HS-27A (cell line): ENCODE measurements around the gene MAPK7.

Experiments used
- DNase-seq: peaks from one replicate; pipeline ENCODE4 v3.0.0-alpha.2; 2012; ENCODE audit warnings: low read depth, missing footprints

Gene MAPK7

GRCh38 chr17:19381361-19381740, 3.1 kb downstream of the MAPK7 start:
- DNase-seq = no peak

DNA sequence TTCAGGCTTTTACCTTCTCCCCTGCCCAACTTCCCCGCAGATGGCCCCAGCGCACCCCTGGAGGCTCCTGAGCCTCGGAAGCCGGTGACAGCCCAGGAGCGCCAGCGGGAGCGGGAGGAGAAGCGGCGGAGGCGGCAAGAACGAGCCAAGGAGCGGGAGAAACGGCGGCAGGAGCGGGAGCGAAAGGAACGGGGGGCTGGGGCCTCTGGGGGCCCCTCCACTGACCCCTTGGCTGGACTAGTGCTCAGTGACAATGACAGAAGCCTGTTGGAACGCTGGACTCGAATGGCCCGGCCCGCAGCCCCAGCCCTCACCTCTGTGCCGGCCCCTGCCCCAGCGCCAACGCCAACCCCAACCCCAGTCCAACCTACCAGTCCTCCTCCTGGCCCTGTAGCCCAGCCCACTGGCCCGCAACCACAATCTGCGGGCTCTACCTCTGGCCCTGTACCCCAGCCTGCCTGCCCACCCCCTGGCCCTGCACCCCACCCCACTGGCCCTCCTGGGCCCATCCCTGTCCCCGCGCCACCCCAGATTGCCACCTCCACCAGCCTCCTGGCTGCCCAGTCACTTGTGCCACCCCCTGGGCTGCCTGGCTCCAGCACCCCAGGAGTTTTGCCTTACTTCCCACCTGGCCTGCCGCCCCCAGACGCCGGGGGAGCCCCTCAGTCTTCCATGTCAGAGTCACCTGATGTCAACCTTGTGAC, 3.6 kb downstream of the MAPK7 start:
- DNase-seq = no peak

DNA sequence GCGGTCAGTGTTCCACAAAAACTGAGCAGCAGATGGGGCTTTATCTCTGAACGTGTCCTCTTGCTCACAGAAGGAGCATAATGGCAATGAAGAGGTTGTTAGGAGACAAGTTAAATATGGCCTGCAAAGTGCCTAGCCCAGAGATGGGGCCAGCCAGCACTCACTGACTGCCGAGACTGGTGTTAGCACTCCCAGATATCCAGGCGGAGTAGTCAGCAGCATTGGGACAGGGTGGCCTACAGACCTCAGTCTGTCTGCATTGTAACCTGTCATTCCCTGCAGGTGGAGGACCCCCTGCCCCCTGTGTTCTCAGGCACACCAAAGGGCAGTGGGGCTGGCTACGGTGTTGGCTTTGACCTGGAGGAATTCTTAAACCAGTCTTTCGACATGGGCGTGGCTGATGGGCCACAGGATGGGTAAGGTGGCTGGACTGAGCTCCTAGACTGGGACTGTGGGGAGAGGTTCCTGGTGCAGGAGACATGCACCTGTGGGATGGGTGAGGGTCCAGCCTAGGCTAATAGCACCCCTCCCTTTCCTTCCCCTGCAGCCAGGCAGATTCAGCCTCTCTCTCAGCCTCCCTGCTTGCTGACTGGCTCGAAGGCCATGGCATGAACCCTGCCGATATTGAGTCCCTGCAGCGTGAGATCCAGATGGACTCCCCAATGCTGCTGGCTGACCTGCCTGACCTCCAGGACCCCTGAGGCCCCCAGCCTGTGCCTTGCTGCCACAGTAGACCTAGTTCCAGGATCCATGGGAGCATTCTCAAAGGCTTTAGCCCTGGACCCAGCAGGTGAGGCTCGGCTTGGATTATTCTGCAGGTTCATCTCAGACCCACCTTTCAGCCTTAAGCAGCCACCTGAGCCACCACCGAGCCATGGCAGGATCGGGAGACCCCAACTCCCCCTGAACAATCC, 4.5 kb downstream of the MAPK7 start:
- no peak for DNase-seq

DNA sequence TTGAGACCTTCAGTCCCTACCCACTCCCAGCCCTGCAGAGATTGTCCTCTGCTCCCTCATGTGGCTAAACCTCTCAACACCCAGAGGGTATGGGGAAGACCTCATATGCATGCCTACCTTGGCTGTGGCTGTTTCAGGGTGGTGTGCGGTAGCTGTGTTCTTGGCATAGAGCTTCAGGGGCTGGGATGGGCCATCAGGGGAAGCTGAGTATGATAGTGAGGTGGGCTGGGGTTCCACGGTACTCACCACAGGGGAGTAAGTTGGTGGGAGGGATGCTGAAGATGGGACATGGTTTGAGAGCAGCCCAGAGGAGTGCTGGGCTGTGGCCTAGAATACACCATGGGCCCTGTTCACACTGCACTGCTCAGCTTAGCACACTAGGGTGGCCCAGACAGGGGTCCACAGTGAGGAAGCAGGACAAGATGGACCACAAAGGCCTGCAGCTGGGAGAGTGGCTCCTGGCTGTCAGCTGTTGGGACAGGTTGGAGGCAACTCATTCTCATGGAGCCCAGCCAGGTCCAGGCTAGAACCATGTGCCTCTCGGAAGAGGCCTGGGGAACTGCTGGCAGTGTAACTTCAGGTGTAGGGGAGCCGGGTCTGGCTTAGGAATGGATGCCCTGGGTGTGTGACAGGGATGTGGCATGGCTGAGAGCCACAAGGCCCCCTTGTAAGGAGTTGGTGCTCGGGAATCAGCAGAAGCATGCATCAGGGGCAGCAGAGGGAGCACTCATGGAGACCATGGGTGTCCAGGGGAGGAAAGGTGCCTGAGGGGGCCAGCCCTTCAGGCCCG, 5.6 kb downstream of the MAPK7 start:
- no peak for DNase-seq

DNA sequence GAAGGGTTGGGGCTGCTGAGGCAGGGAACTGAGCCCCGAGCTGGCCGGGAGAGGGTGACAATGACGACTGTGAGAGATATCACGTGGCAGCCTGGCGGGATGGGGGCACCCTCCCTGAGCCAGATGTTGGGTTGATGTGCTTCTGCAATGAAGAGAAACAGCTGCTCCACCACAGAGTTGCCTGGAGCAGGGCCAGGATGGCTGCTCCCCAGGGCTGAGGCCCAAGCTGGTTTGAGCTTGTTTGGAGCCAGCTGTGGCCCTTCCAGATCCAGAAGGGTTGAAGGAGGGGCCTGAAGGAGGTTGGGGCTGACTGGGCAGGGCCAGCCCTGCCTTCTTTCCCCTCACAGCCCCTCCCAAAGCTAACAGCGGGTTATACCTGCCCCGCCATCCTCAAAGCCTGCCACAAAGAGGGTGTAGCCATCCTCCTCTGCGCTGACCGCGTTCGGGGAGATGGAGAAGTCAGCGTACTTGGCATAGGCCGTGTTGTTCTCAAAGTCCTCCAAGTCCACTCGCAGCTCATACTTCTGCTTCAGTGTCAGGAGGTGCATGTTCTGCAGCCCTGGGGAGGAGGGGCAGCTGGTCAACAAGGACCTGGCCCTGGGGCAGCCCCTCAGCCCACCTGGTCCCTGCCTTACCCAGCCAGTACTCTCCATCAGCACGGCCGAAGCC, 6.6 kb downstream of the MAPK7 start:
- no peak for DNase-seq

DNA sequence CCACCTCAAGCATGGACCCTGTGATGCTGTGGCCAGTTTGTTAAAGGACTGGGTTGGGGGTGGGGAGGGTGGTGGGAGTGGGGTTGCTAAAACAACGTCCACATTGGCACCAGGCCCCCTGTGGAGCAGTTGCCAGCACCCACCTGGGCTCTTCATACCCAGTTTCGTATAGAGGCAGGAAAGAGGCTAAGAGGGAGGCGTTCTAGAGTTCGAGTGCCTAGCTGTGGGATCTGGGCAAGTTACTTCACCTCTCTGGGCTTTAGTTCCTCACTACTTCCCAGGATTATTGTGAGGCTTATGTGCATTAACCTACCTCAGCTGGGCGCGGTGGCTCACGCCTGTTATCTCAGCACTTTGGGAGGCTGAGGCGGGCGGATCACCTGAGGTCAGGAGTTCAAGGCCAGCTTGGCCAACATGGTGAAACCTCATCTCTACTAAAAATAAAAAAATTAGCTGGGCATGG, 7.3 kb downstream of the MAPK7 start:
- no peak for DNase-seq

GRCh38 chr17:19386051-19386929, 8.0 kb downstream of the MAPK7 start:
- no peak for DNase-seq

DNA sequence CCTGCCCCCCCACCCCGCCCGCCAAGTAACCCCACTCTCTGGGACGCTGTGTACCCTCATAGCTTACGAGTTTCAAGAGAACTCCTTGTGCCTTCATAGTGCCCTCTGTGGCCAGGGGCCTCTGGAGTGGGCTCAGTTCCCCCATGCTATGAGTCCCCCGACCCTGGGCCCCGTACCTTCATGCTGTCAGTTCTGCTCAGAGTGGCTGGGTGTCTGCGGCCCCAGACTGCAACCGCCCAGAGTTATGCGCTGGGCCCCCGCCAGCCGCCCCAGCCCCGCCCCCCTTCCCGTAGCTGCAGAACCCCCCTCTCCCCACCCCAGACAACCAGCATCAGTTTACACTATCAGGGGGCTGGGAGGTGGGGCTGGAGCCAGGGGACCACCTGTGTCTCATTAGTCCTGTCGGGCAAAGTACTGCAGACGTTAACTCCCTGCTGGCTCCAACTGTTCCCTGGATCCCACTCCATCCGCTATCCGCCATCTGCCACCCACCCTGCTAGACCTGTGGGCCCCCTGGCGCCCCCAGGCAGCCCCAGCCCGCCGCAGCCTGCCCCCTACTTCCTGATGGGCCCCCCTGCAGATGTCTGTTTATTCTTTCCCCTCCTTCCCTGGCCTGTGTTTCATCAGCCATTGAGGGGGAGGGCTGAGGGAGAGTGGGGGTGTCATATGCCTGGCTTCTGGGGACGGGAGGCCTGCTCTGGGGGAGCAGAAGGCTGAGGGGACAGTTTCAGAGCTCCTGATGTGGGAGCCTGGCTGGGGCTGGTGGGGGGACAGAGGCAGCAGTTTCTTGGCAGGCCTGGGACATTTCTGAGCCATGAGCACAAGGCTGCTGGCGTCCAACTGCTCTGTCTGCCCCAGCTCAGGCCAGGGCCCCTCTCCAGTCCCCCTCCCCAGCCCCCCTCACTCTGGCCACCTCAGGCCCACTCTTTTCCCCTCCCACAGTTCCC, 8.9 kb downstream of the MAPK7 start, which contains the start of gene MFAP4:
Gene MFAP4 (minus strand): TSS at position 217 of the 947 bp plus-strand sequence. CDS start 35 bp downstream, at position 182.
- no peak for DNase-seq

GRCh38 chr17:19387921-19388521, 9.7 kb downstream of the MAPK7 start:
- DNase-seq = no peak

- DNase-seq = no peak
Measured at GRCh38 chr17:19388791-19389785, 10.8 kb downstream of the MAPK7 start.

DNA sequence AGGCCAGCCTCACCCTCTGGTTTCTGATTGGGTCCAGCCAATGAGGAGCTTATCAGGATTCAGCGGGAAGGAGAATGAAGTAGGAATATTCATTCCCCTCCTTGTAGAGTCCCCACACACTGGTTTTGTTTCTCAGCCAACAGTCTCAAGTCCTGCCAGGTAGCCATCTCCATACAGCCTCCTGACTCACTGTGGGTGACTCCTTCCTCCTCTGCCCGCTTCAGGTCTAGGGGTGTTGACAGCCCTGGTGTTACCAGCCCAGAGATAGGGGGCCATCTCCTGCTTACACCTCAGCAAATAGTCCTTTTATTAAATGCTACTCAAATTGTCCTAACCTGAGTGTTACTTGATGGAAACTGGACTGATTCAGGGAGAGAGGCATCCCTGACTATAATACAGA, 12.7 kb downstream of the MAPK7 start:
- no peak for DNase-seq

DNA sequence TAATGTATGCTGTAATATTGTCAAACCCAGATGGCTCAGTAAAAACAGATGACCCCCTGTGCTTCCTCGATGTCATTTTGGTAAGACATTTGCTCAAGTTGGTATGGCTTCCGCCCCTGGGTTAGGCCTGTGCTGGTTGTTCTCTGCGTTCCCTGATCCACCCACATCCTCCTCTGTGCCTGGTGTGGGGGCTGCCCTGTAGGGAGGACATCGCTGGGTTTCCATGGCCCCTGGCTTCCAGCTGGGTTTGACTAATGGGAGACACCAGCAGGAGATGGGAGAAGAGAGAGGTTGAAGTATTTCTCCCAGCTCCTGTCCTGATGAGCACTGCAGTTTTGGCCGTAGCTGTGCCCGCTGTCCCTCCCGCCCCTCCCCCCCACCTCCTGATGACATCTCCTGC, 13.1 kb downstream of the MAPK7 start:
- DNase-seq = no peak

GRCh38 chr17:19392303-19392702, 14.0 kb downstream of the MAPK7 start:
- DNase-seq = no peak

GRCh38 chr17:19397556-19398041, 19.3 kb downstream of the MAPK7 start:
- no peak for DNase-seq

GRCh38 chr17:19398301-19399181, 20.2 kb downstream of the MAPK7 start:
- no peak for DNase-seq

DNA sequence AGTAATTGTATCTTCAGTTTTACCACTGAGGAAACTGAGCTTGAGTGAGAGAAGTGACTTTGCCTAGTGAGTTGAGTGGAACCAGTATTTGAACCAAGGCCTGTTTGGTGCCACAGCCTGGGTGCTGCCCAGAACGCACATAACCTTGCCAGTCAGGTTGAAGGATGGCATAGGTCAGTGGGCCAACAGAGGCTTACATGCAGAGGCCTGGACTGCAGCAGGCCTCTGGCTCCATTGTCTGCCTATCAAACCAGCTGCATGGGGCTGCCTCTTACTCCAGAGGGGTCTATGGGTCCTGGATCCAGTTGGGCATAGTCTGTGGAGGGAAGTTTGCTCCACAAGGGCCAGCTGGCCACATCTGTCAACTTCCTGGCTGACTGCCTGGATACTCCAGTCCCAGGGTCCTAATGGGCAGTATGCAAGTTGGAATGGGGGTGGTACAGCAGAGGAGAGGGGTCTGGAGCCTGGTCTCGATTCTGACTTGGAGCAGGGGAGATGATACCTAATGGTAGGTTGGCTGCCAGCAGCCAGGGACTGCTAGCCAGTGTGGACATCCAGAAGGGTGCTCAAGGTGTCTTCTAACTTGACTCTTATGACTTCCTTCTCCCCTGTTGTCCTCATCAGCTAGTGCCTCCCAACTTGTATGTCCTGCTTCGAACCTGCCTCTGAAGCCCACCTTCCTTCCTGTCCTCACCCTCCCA, 21.6 kb downstream of the MAPK7 start:
- DNase-seq = no peak
